ENCODE data around the gene RAPGEF6.
A peak's percentile ranks its signal among the peaks of the same experiment; 100 is the strongest.
"Not testable (repeated sequence)": the region's sequence is repeated elsewhere in the genome, so short reads cannot be mapped to it uniquely, and the experiment has no call there.

The RAPGEF6 gene

GRCh38 chr5:131514316-131515283 is 120.4 kb downstream of the RAPGEF6 start:
- H3K27me3 ChIP-seq, result no peaks in the 10 kb centered on the region
- H3K27ac ChIP-seq, result peak overlapping the region; percentile 74
- peak overlapping the region; percentile 79 for H3K4me2 ChIP-seq
- H3K9ac ChIP-seq, result peak overlapping the region; percentile 44; the same call in 1 of the 2 replicates
- H3K4me3 ChIP-seq, result peak overlapping the region; percentile 53
- no peaks in the 10 kb centered on the region; the same call in 1 of the 2 replicates for H4K20me1 ChIP-seq
- peaks cover 45% of the 10 kb centered on the region for H3K4me1 ChIP-seq
- H3K36me3 ChIP-seq, result peaks cover 48% of the 10 kb centered on the region
- TF ChIP-seq Cebpa-rat (IDR thresholded peaks at IDR 0.05), result no peak
- no peaks in the 10 kb centered on the region for H3K9me3 ChIP-seq

DNA sequence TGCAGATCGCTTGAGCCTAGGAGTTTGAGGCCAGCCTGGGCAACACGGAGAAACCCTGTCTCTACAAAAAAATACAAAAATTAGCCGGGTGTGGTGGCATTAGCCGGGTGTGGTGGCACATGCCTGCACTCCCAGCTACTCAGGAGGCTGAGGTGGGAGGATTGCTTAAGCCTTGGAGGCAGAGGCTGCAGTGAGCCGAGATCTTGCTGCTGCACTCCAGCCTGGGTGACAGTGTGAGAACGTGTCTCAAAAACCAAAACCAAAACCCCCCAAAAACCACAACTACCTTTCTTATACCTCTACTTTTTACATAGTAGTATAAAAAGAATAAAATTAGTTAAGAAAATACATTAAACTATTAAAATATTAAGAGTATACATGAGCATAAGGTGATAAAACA is 121.2 kb downstream of the RAPGEF6 start:
- Histone ChIP-seq H4K20me1 (no peaks in the 10 kb centered on the region; the same call in 1 of the 2 replicates), H3K36me3 (peaks cover 46% of the 10 kb centered on the region), H3K27ac (peak overlapping the region; percentile 74), H3K4me2 (peak overlapping the region; percentile 29), H3K4me1 (peaks cover 45% of the 10 kb centered on the region), H3K27me3 (no peaks in the 10 kb centered on the region), H3K9ac (no peak overlapping the region), H3K4me3 (no peak overlapping the region), H3K9me3 (no peaks in the 10 kb centered on the region)
- no peak for TF ChIP-seq Cebpa-rat (IDR thresholded peaks at IDR 0.05)

DNA sequence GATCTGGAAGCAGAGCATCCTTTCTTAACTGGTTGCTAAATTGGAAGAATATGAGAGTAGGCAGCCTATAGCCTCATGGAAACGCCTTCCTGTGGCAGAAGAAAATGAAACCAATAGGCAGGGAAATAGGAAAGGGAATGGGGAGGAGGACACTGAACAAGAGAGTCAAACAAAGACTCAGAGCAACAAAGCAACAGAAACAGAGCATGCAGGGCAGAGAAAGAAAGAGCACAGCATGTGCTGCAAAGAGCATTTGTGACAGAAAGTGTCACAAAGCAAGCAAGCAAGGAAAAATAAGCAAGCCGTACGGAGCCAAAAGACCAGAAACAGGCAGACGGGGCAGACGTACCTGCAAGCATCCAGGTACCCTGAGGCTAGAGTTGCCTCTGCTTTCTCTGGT is 123.1 kb downstream of the RAPGEF6 start:
- Histone ChIP-seq H3K4me3 (no peak overlapping the region), H3K4me1 (peaks cover 37% of the 10 kb centered on the region), H3K4me2 (no peak overlapping the region), H3K36me3 (peaks cover 53% of the 10 kb centered on the region), H3K9me3 (no peaks in the 10 kb centered on the region), H3K27me3 (no peaks in the 10 kb centered on the region), H3K9ac (no peak overlapping the region), H4K20me1 (no peaks in the 10 kb centered on the region; the same call in 1 of the 2 replicates), H3K27ac (no peak overlapping the region)
- TF ChIP-seq Cebpa-rat (IDR thresholded peaks at IDR 0.05), result no peak

- H3K27ac ChIP-seq, result no peak overlapping the region
- no peaks in the 10 kb centered on the region; the same call in 1 of the 2 replicates for H4K20me1 ChIP-seq
- no peak overlapping the region for H3K4me3 ChIP-seq
- TF ChIP-seq Cebpa-rat (IDR thresholded peaks at IDR 0.05), result no peak
- H3K27me3 ChIP-seq, result no peaks in the 10 kb centered on the region
- H3K36me3 ChIP-seq, result peaks cover 71% of the 10 kb centered on the region
- no peaks in the 10 kb centered on the region for H3K9me3 ChIP-seq
- no peak overlapping the region for H3K9ac ChIP-seq
- peaks cover 16% of the 10 kb centered on the region for H3K4me1 ChIP-seq
- no peak overlapping the region for H3K4me2 ChIP-seq
Measured at GRCh38 chr5:131509801-131510200, 125.2 kb downstream of the RAPGEF6 start.

GRCh38 chr5:131505237-131505908 is 129.7 kb downstream of the RAPGEF6 start:
- TF ChIP-seq Cebpa-rat (IDR thresholded peaks at IDR 0.05), result no peak
- Histone ChIP-seq H3K9me3 (no peaks in the 10 kb centered on the region), H3K9ac (no peak overlapping the region), H3K4me3 (no peak overlapping the region), H4K20me1 (no peaks in the 10 kb centered on the region), H3K27me3 (no peaks in the 10 kb centered on the region), H3K36me3 (peaks cover 85% of the 10 kb centered on the region), H3K27ac (no peak overlapping the region), H3K4me2 (no peak overlapping the region), H3K4me1 (no peaks in the 10 kb centered on the region)

DNA sequence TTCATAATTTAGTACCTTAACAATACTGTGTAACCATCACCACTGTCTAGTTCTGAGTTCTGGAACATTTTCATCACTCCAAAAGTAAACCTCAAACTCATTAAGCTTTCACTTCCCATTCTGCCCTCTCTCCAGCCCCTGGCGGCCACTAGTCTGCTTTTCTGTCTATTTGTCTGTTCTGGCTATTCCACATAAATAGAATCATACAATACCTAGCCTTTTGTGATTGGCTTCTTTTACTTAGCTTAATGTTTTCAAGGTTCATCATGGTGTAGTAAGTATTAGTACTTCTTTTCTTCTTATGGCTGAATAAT is 138.7 kb downstream of the RAPGEF6 start:
- no peaks in the 10 kb centered on the region for H3K9me3 ChIP-seq
- H3K36me3 ChIP-seq, result peaks cover 93% of the 10 kb centered on the region
- H3K4me1 ChIP-seq, result no peaks in the 10 kb centered on the region
- no peaks in the 10 kb centered on the region for H4K20me1 ChIP-seq
- H3K4me3 ChIP-seq, result no peak overlapping the region
- H3K9ac ChIP-seq, result no peak overlapping the region
- TF ChIP-seq Cebpa-rat (IDR thresholded peaks at IDR 0.05), result no peak
- no peak overlapping the region for H3K4me2 ChIP-seq
- no peaks in the 10 kb centered on the region for H3K27me3 ChIP-seq
- H3K27ac ChIP-seq, result no peak overlapping the region

DNA sequence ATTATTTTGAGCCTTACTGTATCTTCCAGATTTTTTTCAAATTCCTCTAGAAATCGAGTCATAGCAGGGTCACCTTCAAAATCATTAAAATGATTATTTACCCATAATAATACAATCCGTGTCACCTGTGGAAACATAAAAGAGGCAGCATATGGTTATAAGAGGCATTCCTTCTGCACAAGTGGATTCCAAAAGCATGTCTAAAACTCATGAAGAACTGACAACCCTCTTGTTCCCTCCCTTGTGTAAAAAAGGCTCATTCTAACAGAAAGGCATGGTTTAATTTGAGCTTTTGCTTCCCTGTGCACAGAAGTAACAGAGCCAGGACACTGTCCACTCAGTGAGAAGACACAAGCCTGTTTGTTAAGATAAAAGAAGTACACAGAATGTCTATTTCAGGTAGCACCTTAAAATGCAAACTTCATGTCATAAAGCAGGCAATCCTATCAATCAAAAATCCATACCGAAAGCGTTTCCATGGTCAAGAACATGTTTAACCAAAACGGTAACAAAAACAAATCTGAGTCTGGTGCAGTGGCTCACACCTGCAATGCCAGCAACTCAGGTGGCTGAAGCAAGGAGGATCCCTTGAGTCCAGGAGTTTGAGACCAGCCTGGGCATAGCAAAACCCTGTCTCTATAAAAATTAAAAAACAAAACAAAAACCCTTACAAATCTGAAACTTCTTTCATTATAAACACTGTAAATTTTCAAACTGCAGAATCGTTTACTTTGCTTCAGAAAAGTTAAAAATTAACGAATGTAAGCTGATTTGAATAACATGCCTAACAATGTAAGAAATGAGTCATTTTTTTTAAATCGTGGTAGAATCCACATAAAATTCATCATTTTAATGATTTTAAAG is 139.3 kb downstream of the RAPGEF6 start:
- peaks cover 93% of the 10 kb centered on the region for H3K36me3 ChIP-seq
- H3K4me2 ChIP-seq, result no peak overlapping the region

GRCh38 chr5:131491749-131492148 is 143.3 kb downstream of the RAPGEF6 start:
- Histone ChIP-seq H3K4me1 (no peaks in the 10 kb centered on the region), H3K4me3 (no peak overlapping the region), H3K9me3 (peaks cover 14% of the 10 kb centered on the region), H3K27ac (no peak overlapping the region), H3K36me3 (peaks cover 92% of the 10 kb centered on the region), H3K27me3 (no peaks in the 10 kb centered on the region), H3K9ac (no peak overlapping the region), H4K20me1 (no peaks in the 10 kb centered on the region), H3K4me2 (no peak overlapping the region)
- TF ChIP-seq Cebpa-rat (IDR thresholded peaks at IDR 0.05), result no peak

More for the DNA sequence above, 139.3 kb downstream of the RAPGEF6 start:
- no peak overlapping the region for H3K9ac ChIP-seq
- H3K4me3 ChIP-seq, result no peak overlapping the region
- H4K20me1 ChIP-seq, result no peaks in the 10 kb centered on the region
- H3K27me3 ChIP-seq, result no peaks in the 10 kb centered on the region
- no peak overlapping the region for H3K27ac ChIP-seq
- TF ChIP-seq Cebpa-rat (IDR thresholded peaks at IDR 0.05), result no peak
- no peaks in the 10 kb centered on the region for H3K4me1 ChIP-seq
- H3K9me3 ChIP-seq, result no peaks in the 10 kb centered on the region

GRCh38 chr5:131488463-131488862 is 146.6 kb downstream of the RAPGEF6 start:
- Histone ChIP-seq H3K36me3 (peaks cover 81% of the 10 kb centered on the region), H3K4me2 (no peak overlapping the region), H4K20me1 (no peaks in the 10 kb centered on the region), H3K27me3 (no peaks in the 10 kb centered on the region), H3K4me3 (no peak overlapping the region), H3K4me1 (no peaks in the 10 kb centered on the region), H3K9ac (no peak overlapping the region), H3K9me3 (peaks cover 14% of the 10 kb centered on the region), H3K27ac (no peak overlapping the region)
- TF ChIP-seq Cebpa-rat (IDR thresholded peaks at IDR 0.05), result no peak

DNA sequence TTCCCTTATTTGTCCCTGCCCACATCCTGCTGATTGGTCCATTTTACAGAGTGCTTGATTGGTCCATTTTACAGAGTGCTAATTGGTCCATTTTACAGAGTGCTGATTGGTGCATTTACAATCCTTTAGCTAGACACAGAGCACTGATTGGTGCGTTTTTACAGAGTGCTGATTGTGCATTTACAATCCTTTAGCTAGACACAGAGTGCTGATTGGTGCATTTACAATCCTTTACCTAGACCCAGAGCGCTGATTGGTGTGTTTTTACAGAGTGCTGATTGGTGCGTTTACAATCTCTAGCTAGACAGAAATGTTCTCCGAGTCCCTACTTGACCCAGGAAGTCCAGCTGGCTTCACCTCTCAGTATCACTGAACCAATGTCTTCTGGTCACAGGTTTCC is 147.7 kb downstream of the RAPGEF6 start:
- Histone ChIP-seq H3K9me3 (peaks cover 14% of the 10 kb centered on the region), H3K36me3 (peaks cover 80% of the 10 kb centered on the region)
- H3K9ac ChIP-seq, H3K4me1 ChIP-seq, H3K4me3 ChIP-seq, H4K20me1 ChIP-seq, H3K27me3 ChIP-seq, H3K27ac ChIP-seq, H3K4me2 ChIP-seq: not testable (repeated sequence)
